Ishikawa (cell line): Measurements from ENCODE around the gene MSH6.

Experiments used
- CEBPB ChIP-seq: IDR thresholded peaks from 2 replicates; pipeline ENCODE4 v1.6.1; 2012
- CREB1 ChIP-seq: IDR thresholded peaks from 2 replicates; pipeline ENCODE4 v1.6.1; 2012; ENCODE audit warnings: low read depth
- EGR1 ChIP-seq: IDR thresholded peaks from 2 replicates; pipeline ENCODE4 v1.6.1; 2012
- EP300 ChIP-seq: IDR thresholded peaks from 2 replicates; pipeline ENCODE4 v1.6.1; 2012; ENCODE audit warnings: borderline replicate concordance
- FOXM1 ChIP-seq: IDR thresholded peaks from 2 replicates; pipeline ENCODE4 v1.6.1; 2012; ENCODE audit warnings: low read depth, borderline replicate concordance
- MAX ChIP-seq: IDR thresholded peaks from 2 replicates; pipeline ENCODE4 v1.6.1; 2012
- NFIC ChIP-seq: IDR thresholded peaks from 2 replicates; pipeline ENCODE4 v1.6.1; 2012
- RAD21 ChIP-seq: IDR thresholded peaks from 2 replicates; pipeline ENCODE4 v1.6.1; 2012; ENCODE audit warnings: low read depth
- REST ChIP-seq: IDR thresholded peaks from 2 replicates; pipeline ENCODE4 v1.6.1; 2012; ENCODE audit warnings: low read depth, mild to moderate bottlenecking
- TAF1 ChIP-seq: IDR thresholded peaks from 2 replicates; pipeline ENCODE4 v1.6.1; 2012; ENCODE audit warnings: low read depth, mild to moderate bottlenecking
- TCF12 ChIP-seq: IDR thresholded peaks from 2 replicates; pipeline ENCODE4 v1.6.1; 2012; ENCODE audit warnings: low read depth
- TEAD4 ChIP-seq: IDR thresholded peaks from 2 replicates; pipeline ENCODE4 v1.6.1; 2012
- USF1 ChIP-seq: IDR thresholded peaks from 2 replicates; pipeline ENCODE4 v1.6.1; 2012
- YY1 ChIP-seq: IDR thresholded peaks from 2 replicates; pipeline ENCODE4 v1.6.1; 2012; ENCODE audit warnings: low read depth
- ZBTB7A ChIP-seq: IDR thresholded peaks from 2 replicates; pipeline ENCODE4 v1.6.1; 2012; ENCODE audit warnings: low read depth

The MSH6 gene

GRCh38 chr2:47815764-47816163, 32.8 kb downstream of the MSH6 start:
- TF ChIP-seq TAF1 (no peak), YY1 (no peak), USF1 (no peak), REST (no peak), CREB1 (no peak), EGR1 (no peak), MAX (no peak)

GRCh38 chr2:47818777-47819176, 35.8 kb downstream of the MSH6 start:
- TF ChIP-seq CREB1, result no peak
- TF ChIP-seq YY1, result no peak
- no peak for TF ChIP-seq FOXM1
- no peak for TF ChIP-seq NFIC
- TF ChIP-seq CEBPB, result no peak
- no peak for TF ChIP-seq EP300
- no peak for TF ChIP-seq REST
- TF ChIP-seq MAX, result no peak
- no peak for TF ChIP-seq EGR1
- TF ChIP-seq TCF12, result no peak

GRCh38 chr2:47819834-47820233, 36.9 kb downstream of the MSH6 start:
- TF ChIP-seq FOXM1 (no peak), EP300 (no peak), TCF12 (no peak), TAF1 (no peak), CEBPB (no peak), CREB1 (no peak), REST (no peak), EGR1 (no peak), USF1 (no peak), ZBTB7A (no peak), NFIC (no peak), MAX (no peak), TEAD4 (no peak), YY1 (no peak), RAD21 (no peak)

- TF ChIP-seq CEBPB, result no peak
- no peak for TF ChIP-seq RAD21
- no peak for TF ChIP-seq EGR1
- no peak for TF ChIP-seq USF1
- no peak for TF ChIP-seq TEAD4
- TF ChIP-seq TCF12, result no peak
- TF ChIP-seq NFIC, result no peak
- no peak for TF ChIP-seq TAF1
- TF ChIP-seq MAX, result no peak
Observed at GRCh38 chr2:47822518-47822917, 39.6 kb downstream of the MSH6 start.
